ENCODE measurements around the gene PEX10.
A peak's percentile ranks its signal among the peaks of the same experiment; 100 is the strongest.

PEX10 gene

DNA sequence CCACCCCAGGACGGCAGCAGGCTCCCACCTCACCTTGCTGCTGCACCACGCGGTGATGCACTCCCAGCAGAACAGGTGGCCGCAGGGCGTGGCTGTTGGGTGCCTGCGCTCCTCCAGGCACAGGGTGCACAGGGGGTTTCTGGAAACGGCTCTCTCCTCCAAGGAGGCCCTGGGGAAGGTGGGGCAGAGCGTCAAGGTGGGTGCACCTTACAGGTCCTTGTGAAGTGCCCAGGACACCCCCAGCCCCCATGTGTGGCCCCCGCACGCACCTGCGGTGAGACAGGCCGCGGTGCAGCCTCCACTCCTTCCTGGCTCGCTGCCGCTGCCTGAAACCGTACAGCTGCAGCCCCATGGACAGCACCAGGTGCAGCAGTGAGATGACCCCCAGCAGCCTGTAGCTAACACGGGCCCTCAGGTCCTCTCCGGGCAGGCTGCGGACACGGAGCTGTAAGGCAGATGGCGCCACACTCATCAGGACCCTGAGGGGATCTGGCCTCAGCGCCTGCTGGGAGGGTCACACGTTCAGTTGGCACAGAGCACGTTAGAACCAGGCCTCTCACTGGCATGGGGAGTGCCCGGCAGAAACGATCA lies 5.8 kb downstream of the PEX10 start:
- no peak overlapping the region for H3K4me3 ChIP-seq (ENCODE audit: low read depth, low read length)

GRCh38 chr1:2405588-2406295 lies 6.6 kb downstream of the PEX10 start:
- H3K4me3 ChIP-seq (ENCODE audit: low read depth, low read length), result no peak overlapping the region

GRCh38 chr1:2404890-2405511 lies 7.4 kb downstream of the PEX10 start:
- no peak overlapping the region for H3K4me3 ChIP-seq (ENCODE audit: low read depth, low read length)

DNA sequence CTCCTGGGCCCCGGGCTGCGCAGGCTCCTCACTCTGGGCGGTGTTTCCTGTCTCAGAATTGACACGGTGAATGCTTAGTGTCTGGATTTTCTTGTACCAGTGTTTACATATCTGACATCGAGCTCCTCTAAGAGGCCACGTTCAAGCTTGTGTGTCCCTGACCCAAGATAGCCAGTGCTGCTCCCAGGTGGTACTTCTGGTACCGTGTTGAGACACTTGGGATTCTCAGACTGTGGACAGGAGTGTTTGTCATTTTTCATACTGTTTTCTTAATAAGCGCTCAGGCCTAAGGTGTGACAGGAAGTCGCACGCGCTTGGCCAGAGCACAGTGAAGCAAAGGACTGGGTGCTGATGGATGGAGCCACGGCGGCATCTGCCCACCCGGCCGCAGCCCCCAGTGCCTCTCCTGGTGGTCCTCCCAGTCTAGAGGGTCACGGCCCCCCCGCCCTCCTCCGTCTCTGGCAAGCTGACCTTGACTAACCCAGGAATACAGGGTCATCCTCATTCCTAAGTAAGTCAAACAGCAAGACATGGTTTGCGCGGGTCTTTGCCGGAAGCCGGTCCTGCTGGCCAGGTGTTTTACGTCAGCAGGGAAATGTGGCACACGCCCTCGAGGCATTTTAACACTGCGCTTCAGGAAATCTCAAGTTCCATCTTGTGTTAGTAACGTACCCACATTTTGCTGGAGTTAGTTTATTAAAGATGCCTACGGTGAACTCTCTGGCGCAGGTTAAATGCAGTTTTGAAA lies 8.0 kb downstream of the PEX10 start:
- no peak overlapping the region for H3K4me3 ChIP-seq (ENCODE audit: low read depth, low read length)

DNA sequence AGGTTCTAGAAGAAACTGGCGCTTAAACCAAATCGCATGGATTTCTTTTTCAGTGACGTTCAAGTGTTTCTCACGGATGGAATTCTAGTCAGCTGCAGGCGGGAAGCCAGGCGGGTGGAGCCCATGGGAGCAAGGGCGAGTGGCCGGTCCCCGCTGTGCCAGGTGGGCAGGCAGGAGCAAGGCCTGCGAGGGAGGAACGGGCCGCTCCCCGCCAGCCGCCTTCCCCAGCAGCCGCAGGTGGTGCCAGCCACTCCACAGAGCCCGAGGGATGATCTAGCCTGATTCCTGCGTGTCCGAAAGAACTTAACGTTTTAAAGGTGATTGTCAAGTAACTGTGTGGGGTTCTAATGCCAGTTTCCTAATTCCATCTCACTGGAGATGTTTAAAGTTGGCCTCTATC lies 9.1 kb downstream of the PEX10 start:
- no peak overlapping the region for H3K4me3 ChIP-seq (ENCODE audit: low read depth, low read length)

GRCh38 chr1:2402420-2402819 lies 9.9 kb downstream of the PEX10 start:
- H3K4me3 ChIP-seq (ENCODE audit: low read depth, low read length), result no peak overlapping the region

- no peak overlapping the region for H3K4me3 ChIP-seq (ENCODE audit: low read depth, low read length)
These were observed 11.3 kb downstream of the PEX10 start for GRCh38 chr1:2400950-2401649.

DNA sequence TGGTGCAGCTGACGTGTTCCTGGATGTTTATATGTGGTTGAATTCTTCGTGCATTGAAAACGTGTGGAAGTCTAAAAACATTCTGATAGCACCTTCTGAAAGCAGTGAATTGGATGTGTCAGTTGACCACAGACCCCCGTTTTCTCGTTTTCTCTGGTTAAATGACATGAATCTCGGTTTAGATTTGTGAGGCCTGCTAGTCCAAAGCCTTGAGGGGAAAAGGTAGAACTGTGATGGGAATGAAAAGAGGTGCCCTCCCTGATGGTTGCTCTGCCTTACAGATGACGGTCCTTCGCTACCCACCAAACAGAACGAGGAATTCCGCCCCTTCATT lies 11.8 kb downstream of the PEX10 start:
- no peak overlapping the region for H3K4me3 ChIP-seq (ENCODE audit: low read depth, low read length)

- H3K4me3 ChIP-seq (ENCODE audit: low read depth, low read length), result no peak overlapping the region
These were observed 12.3 kb downstream of the PEX10 start for GRCh38 chr1:2399890-2400575.

DNA sequence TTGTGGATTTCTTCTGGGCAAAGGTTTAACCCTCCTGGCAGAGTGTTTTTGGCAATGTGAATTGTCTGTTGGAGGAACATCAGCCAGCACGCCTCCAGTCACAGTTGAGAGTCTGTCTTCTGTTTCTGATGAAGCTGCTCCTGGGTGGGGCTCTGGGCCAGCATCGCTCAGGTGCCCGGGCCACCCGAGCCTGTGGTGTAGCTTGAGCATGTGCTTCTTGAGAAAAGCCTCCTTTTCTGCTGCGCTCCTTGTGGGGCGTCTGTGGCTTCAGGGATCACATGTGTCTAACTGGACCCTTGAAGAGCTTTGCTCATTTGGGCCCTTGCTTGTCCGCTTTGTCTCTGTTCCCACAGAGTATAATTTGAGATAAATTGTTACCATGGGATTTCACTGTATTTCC lies 13.5 kb downstream of the PEX10 start:
- H3K4me3 ChIP-seq (ENCODE audit: low read depth, low read length), result no peak overlapping the region

GRCh38 chr1:2397007-2397679 lies 15.2 kb downstream of the PEX10 start:
- no peak overlapping the region for H3K4me3 ChIP-seq (ENCODE audit: low read depth, low read length)

DNA sequence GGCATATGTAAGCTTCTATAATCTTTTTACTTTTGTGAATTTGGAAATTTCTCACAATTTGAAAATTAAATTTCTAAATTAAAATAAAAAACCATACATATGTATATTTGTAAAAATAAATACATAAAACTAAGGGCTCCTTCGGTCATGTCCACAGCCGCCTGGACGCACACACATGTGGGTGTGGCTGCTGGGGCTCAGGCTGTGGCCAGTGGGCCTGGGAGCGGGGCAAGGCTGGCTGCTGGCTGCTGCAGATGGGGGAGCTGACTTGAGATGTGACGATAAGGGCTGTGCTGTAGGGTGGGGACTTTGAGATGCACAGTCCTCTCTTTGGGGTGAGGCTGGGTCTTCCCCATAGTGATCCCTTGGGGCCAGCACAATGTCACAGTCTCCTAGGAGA lies 15.9 kb downstream of the PEX10 start:
- H3K4me3 ChIP-seq (ENCODE audit: low read depth, low read length), result no peak overlapping the region

DNA sequence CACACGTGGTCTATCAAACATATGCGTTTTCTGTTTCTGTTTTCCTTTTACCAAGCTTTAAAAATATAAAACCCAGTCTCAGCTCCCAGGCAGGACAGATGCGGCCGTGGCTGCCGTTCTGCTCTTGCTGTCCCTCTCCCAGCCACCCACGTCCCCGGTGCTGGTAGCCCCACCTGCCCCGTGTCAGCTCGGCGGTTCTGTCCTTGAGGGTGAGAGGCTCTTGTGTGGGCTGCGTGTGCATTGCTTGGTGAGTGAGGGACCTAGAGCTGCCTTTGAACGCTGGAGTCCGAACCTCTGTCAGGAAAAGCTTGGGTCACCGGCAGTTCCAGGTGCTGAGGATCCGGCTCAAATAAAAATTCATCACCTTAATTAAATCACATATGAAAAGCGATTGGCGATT lies 16.3 kb downstream of the PEX10 start:
- no peak overlapping the region for H3K4me3 ChIP-seq (ENCODE audit: low read depth, low read length)

DNA sequence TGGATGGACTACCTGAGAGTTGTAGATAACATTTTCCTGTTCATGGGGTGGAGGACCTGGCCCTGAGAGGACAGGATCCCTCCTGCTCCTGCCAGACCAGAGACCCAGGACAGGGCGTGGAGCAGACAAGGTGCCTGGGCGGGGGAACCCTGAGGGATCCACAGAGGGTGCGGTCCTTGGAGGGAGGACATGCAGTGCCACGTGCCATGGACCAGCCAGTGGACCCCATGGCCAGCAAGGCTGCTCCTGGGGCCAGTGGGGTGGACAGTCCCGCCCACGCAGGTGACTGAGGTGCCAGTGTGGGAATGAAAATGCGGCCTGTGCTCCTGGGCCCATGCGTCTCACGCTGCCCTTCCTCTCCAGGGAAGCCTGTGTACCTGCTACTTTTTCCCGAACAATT lies 17.1 kb downstream of the PEX10 start:
- H3K4me3 ChIP-seq (ENCODE audit: low read depth, low read length), result no peak overlapping the region

DNA sequence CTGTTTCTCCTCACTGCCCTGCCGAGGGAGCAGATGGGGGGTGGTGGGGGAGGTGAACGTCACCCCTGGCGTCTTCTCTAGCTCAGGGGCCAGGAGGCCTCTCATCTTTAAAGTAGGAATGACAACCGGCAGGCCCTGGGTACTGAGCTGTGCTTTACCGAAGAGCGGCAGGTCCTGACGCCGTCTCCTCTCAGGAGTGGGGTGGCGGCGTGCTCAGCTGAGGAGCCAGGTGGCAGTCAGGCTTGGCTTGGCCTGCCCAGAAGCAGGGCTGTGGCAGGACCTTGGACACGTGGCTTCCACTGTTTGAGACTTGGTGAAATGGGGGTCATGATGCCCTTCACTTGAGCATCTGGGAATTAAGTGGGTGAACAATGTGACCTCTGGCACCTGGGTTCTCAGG lies 17.6 kb downstream of the PEX10 start:
- no peak overlapping the region for H3K4me3 ChIP-seq (ENCODE audit: low read depth, low read length)

GRCh38 chr1:2394220-2394619 lies 18.1 kb downstream of the PEX10 start:
- H3K4me3 ChIP-seq (ENCODE audit: low read depth, low read length), result no peak overlapping the region

DNA sequence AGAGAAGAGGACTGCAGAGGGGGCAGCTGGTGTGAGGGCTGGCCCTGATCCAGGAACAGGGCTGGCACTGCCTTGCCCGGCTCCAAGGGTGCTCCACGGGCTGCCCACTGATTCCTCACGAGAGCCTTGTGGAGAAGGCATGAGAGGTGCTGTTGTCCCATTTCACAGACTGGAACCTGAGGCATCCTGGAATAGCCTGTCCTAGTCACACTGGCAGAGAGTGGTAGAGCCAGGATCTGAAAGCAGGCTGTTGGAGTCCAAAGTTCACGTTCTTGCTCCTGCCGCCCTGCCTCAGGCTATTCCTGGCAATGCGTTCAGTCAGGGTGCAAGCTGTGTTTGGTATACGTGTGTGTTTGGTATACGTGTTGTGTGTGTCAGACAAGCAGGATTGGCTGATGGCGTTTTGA lies 18.9 kb downstream of the PEX10 start:
- no peak overlapping the region for H3K4me3 ChIP-seq (ENCODE audit: low read depth, low read length)

GRCh38 chr1:2392686-2393085 lies 19.7 kb downstream of the PEX10 start:
- peak overlapping the region; percentile 90 for H3K4me3 ChIP-seq (ENCODE audit: low read depth, low read length)

DNA sequence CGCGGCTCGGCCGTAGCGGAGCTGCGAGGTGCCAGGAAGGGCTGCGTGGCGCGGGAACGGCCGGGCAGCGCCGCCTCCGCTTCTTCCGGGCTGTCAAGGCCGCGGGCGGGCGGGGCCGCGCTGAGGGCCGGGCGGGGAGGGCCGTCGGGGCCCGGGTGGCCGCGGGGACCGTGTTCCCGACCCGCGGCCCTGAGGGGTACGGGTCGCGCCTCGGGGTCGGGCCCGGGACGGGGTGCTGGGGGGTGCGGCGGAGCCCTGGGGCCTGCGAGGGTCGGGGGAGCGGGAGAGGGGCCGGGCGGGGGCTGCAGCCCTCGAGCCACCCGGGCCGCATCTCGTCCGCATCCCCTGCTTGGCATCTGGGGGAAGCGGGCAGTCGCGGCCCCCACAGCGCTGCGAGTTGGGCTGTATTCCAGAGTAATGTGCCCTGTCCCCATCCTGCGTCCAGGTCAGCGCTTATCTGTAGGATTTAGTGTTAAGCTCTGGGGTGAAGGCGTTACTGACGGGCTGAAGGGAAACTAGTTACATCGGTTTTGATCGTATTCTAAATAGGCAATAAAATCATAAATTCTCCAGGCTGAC lies 20.3 kb downstream of the PEX10 start:
- peak overlapping the region; percentile 90 for H3K4me3 ChIP-seq (ENCODE audit: low read depth, low read length)

Measured in iPS-11a (cell line).